ENCODE data around the gene GSE1.

- TF ChIP-seq CTCF (conservative IDR thresholded peaks at IDR 0.05) (no peak), ZFX (IDR thresholded peaks at IDR 0.05) (no peak)
Measured at GRCh38 chr16:85569039-85569614, 44.0 kb upstream of the GSE1 start.

Measured in C4-2B (cell line).